ENCODE results near the gene WDR1.

WDR1 gene

DNA sequence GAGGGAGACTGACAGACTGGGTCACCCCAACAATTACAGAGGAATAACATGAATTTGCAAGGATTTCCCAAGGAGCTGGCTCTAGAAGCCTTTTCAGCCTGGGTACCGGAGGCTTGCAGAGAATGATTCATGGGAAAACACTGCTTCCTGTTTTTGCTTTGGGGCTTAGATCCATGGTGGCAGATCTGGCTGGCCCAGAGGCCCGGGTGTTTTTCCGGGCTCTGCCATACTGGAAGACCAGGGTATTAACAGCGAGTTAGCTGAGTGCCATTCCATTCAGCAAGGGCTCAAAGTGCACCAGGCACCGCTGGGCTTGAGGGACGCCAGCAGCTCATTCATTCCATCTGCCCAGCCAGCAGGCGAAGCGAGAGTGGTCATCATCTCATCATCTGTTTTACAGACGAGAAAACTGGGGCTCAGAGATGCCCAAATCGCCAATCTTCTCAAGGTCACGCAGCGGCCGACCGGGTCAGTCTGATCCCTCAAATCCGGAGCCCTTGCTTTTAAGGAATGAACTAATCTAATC, 1.3 kb downstream of the WDR1 start:
- no peak for DNase-seq (ENCODE audit: low read depth in 1 of 2, low spot score in 1 of 2)

DNA sequence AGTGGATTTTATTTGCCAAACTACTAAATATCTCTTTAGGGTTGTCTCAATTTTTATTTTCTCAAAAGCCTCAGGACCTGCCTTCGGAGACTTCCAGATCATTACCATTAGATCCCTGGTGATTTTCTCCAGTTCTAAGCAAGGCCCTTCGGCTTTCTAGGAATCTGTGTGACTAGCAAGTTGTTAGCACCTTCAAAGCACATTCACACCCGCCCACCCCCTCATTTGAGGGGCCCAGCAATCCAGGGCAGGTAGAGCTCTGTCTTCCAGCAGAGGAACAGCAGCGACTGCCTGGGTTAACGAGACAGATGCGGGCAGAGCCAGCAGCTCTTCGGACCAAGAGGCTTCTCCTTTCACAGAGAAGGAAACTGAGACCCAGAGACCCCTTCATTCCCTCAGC, 2.0 kb downstream of the WDR1 start:
- DNase-seq (ENCODE audit: low read depth in 1 of 2, low spot score in 1 of 2), result no peak

DNA sequence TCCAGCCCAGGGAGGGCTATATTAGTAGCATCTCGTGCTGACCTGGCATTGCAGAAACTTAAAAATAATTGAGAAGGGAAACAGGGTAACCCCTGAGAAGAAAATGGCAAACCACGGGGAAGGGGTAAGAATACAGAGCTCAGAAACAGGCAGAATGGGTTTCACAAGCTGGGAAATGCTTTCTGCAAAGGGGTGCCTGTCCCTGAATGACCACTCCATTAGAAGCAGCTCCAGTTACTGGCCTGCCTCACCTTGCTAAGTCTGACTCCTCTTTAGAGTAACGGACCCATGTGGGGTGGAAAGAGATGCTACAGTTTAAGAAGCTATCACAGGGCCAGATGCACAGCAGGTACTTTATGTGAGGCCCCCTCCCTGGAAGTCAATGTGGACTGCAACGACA, 2.5 kb downstream of the WDR1 start:
- no peak for DNase-seq (ENCODE audit: low read depth in 1 of 2, low spot score in 1 of 2)

DNA sequence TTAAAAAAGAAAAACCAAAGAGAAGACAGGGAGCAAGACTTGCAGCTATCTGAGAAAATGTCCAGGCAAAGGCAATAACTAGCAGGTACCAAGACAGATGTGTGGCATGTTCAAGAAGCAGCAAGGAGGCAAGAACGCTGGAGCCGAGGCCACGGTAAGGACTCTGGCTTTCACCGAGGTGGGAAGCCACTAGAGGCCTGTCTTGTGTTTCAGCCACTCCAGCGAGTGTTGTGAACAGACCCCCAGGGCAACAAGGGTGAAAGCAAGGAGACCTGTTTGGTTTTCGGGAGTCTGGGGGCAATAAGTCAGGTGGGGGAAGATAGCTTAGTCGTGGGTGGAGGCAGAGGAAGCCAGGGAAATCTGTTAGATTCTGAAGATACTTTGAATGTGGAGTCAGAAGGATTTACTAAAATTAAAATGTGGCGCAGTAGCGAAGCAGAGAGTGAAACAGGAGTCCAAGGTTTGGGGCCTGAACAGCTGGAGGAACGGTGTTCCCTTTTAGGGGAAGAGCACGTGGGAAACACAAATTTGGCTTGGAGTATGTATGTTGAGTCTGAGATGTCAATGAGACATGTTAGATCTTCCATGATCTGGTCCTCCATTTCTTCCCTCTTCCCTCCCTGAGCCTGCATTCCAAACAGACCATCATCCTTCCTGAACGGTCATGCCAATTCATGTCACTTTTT, 3.1 kb downstream of the WDR1 start:
- no peak for DNase-seq (ENCODE audit: low read depth in 1 of 2, low spot score in 1 of 2)

DNA sequence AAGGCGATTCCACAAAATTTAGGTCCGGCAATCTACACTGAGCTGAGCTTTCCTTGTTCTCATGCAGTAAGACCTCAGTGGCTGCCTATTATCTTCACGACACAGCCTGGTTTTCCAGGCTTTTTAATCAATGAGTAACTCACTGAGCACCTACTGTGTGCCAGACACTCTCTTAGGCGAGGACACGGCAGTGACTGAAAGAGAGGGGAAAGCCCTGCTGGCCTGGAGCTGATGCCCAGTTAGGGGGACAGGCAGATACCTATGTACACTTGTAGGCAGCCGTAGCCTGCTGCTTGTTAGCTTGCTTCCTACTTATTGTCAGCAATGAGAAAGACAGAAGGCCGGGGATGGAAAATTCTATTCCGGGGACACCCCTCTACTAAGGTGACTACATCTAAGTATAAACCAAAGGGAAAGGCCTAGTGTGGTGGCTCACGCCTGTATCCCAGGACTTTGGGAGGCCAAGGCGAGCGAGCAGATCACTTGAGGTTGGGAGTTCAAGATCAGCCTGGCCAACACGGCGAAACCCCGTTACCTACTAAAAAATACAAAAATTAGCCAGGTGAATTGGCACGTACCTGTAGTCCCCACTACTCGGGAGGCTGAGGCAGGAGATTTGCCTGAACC, 3.8 kb downstream of the WDR1 start:
- no peak for DNase-seq (ENCODE audit: low read depth in 1 of 2, low spot score in 1 of 2)

DNA sequence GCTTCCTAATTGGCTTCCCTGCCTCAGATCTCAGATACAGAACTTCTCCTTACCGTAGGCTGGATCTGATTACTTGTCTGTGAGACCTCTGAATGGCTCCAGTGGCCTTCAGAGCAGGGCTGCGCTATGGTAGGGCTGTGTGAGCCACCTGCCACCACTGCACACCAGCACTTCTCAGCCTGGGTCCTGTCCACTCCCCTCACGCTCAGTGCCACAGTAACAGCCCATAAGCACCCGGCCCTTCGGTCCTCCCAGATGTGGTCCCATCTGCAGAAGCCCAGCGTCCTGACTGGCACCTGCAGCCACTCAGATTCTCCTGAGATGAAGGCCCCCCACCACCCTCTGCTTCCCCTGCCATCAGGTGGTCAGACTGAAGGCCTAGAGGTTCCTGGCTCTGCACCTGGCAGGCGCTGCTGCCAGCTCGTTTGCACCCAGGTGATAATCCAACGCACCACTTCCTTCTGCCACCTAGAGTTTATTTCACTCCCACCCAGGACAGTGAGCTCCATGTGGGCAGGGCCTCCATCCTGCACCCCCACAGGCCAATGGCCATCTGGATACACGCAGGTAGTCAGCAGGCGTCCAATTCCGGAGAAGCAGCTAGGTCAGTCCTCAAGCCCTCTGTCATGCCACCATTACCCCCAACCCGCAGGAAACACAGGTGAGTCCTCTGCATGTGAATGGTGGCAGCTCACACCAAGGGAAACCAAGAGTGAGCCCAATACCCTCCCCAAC, 5.4 kb downstream of the WDR1 start:
- DNase-seq (ENCODE audit: low read depth in 1 of 2, low spot score in 1 of 2), result no peak

DNA sequence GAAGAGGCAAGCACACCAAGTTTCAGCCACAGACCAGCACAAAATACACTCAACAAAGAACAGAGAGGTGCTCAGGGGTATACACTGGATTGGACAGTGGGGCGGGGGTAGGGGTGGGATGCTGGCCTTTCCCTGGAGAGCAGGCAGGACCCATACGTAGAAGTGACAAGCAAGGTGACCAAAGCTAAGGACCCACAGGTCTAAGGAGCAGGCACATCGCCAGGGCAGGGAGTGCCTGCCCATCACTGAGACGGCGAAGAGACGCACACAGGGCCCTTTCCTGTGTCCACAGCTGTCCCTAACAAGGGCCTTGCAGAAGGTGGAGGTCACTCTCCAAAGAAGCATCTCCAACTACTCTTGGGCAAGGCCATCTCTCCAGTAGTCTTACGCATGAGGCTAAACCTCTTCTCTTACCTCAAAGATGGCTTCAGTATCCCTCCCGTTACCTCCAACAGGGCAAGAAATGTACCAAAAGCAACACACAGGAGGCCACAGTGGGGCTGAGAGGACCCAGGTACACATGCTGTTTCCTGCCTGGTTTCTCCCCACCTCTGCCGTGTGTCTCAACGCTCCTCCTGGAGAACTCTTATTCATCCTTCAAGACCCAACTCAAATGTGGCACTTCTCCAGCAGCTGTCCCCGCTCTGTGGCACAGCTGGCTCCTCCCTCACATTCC, 6.5 kb downstream of the WDR1 start:
- DNase-seq (ENCODE audit: low read depth in 1 of 2, low spot score in 1 of 2), result no peak

DNA sequence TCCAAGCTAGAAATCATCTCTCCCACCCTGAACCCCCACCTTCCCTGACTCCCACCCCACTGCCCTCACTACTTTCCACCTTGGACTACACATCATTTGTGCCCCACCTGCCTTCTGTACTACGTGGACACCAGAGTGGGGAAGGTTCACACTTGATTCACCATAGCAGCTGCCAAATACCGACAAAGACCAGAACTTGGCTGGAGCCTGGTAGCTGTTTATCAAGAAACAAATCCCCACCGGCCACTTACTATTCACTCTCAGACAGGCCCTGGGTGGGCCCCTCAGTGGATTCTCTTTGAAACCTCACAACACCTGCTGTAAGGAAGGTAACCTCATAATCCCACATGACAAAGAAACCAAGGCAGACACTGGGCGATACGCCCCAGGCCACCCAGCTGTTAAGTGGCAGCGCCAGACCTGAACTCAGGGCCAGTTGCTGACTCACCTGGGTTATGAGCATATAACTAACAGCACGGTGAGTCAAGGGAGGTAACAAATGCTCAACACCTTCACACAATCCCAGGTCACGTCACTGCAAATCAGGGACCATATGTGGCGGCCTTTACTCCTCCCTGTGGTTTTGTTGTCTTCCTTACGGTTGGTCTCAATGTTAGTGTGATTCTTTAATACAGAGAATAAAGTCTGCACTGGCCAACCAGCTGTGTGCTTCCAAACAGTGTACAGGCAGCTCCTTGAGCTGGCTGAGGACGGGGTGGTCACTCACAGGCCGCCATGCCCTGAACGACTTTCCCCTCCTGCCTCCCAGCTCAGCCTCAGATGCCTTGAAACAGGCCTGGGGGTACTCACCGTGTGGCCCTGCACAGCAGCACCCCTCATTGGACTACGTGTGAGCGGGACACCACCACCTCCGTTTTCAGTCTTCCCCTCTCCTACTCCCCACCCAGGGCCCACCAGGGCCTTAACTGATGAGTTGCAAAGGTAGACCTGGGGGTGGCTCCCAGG, 7.5 kb downstream of the WDR1 start:
- no peak for DNase-seq (ENCODE audit: low read depth in 1 of 2, low spot score in 1 of 2)

DNA sequence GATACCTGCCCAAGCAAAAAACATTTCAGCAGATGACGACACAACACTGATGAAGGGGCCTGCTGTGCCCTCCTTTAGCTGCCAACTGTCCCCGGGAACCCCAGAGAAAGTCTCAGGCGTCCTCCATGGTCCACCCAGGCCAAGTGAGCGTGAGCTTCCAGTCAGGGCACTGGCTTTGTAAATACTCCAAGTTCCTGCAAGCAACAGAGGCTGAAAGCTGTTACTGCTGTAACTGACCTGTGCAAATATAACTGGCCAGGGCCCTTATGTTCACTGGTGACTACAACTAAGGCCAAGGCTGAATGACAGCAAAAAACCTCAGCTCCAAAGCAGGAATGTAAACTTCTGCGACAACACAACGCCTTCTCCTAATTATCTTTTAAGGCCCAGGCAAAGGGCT, 8.2 kb downstream of the WDR1 start:
- no peak for DNase-seq (ENCODE audit: low read depth in 1 of 2, low spot score in 1 of 2)

DNA sequence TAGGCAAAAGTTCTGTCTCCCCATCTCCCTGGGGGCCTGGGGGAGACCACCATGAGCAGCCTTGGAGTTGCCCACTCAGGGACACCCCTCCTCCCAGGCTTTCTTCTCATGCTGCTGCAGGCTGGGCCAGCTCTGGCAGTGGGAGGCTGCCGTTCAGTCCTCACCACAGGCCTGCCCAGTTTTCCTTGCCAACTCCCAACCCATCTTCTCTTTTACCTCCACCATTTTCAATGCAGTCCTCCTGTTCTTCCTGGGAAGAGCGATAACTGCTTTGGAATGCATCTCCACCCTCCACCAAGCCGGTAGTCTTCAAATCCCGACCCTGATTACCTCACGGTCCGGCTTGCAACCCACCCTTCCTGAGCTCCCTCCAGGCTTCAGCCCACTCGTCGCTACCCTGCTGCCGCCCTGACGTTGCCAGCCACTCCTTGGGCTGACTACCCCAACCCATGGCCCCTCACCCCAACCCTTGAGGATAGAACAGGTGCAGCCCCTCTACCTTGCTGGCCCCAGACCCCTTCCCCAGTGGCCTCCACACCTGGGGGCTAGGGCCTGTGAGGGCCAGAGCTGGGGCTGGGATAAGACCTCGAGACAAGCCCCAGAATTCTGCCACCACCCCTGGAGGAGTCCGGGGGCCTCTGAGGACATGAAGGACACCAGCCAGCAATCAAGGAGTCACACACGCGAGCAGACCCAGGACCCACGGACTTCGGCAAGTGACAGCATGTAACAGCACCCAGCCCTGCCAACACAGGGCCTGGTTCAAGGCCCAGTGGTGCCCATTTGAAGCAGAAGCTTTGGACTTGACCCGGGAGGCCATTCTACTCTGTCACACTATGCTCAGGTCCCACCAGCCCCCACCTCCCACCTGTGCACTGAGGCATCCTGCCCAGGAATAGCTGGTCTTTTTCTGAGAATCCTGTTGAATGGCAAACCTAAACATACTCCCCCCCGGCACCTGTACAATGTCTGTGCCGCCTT, 9.2 kb downstream of the WDR1 start:
- DNase-seq (ENCODE audit: low read depth in 1 of 2, low spot score in 1 of 2), result no peak

DNA sequence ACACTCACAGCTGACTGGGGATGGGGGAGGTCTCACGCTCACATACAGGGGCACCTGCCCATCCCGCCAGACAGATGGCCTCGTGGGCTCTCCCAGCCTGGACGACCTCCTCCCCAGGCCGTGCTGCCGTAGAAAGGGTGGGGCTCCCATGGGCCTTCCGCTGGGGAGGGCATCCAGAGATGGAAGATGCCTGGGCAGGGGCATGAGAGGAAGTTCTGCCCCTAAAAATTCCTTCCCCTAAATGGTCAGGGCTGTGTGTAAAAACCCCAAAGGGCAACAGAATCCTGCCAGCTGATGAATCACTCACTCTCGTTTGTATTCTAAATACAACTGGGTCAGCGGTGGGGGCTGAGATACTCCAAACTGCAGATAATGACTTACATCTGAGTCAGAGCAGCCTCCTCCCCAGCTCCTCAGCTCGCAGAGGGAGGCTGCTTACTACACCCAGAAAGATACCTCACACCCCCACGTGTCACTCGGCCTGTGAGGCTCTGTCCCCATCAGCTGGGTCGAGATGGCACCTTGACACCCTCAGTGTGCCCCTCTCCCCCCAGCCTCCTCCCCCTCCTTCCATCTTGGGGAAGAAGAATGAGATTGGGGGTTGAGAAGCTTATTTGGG, 10.1 kb downstream of the WDR1 start:
- peak; percentile 49 to 56 for DNase-seq (ENCODE audit: low read depth in 1 of 2, low spot score in 1 of 2)

DNA sequence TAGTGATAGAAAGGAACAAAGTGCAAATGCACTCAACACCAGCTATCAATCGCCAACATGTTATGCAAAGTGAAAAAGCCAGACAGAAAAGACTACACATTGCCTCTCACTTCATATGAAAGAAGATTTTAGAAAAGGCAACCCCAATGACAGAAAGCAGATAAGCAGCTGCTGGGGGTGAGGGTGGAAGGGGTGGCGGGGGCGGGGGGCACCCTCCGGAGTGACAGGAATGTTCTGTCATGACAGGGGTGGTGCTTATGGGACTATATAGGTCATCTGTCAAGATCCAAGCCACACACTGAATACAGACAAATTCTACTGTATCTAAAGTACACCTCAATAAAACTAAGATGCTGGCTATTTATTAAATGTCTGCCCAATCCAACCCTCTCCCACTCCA, 10.7 kb downstream of the WDR1 start:
- DNase-seq (ENCODE audit: low read depth in 1 of 2, low spot score in 1 of 2), result no peak

DNA sequence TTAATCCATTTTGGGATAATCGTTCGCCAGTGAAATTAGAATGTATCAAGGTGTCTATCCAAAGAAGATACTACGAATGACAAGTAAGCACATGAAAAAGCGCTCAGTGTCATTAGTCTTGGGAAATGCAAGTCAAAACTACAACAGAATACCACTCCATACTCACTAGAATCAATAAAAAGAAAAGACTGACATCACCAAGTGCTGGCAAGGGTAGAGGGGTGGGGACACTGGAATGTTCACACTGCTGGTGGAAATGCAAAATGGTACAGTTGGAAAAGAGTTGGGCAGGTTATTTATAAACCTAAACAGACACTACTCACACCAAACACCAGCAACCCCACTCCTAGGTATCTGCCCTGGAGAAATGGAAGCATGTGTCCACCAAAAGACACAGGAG, 11.2 kb downstream of the WDR1 start:
- DNase-seq (ENCODE audit: low read depth in 1 of 2, low spot score in 1 of 2), result no peak

DNA sequence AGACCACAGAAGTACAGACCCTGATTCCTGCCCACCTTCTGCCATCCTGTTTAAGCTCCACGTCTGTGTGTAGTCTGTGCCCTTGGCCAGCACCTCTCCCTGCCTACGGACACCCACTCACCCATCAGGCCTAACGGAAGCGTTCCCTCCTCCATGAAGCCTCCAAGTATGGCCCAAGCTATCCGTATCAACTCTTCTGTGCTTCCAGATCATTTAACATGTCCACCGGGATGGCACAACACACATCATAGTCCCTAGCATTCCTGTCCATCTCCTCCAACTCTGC, 11.7 kb downstream of the WDR1 start:
- no peak for DNase-seq (ENCODE audit: low read depth in 1 of 2, low spot score in 1 of 2)

DNA sequence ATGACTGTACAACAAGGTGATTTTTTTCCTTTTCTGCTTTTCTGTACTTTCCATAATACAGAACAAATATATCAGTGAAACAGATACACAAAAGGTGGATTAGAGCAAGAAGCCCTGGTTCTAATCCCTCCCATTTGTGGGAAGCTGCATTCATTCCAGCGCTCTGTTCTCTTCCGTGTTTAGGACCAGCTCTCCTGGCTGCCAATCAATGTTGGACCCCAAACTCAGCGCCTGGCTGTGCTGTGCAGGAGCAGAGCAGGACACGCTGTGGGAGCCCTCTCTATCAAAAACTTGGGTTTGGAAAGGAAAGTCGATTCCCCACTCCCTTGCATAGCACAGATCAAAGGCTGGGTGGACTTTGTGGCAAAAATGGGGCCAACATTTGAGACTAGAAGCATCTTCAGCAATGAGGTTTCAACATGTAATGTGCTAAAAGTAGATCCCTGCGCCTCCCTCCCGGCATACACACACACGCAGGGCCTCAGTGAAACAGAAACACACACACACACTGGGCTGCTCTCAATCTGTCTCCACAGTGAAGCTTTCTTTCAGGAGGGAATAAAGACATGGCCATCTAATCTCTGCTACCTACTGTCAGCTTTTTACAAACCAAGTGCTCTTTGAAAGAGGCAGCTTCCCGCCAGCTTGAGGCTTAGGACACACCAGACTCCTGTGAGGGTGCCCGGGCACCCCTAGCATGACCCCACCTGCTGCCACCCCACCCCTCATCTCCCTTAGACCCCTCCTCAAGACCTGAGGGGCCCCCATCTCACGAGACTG, 12.2 kb downstream of the WDR1 start:
- DNase-seq (ENCODE audit: low read depth in 1 of 2, low spot score in 1 of 2), result no peak

DNA sequence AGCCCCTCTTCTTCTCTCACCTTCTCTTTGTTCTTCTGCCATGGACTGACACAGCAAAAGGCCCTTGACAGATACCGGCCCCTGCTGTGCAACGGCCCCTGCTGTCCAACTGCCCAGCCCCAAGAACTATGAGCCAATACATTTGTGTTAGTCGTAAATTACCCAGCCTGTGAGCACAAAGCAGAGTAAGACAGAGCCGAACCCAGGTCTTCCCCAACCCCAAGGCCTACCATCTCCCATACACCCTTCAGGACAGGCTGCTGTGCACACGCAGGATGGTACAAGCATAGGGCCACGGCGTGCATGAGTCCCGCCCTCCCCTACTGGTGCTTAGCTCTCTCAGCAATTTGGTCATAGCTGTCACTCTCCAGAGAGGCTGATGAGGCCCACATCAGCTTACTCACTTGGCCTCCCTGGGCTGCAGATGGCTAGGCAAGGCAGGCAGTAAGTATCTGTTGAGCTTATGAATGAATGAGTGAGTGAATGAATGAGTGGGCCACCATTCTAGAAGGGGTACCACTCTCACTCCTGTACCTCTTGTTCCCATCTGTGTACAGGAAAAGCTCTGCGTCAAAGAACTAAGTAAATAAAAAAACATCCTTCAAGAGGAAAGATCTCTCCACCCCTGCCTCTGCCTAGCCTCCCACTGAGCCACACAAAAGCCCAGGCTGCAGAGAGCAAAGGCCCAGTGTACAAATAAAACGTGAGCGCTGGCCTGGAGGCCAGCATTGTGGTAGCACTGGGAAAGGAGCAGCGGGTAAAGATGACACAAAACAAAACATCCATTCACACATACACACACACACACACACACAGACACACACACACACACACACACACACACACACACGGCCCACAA, 13.9 kb downstream of the WDR1 start:
- DNase-seq (ENCODE audit: low read depth in 1 of 2, low spot score in 1 of 2), result no peak

DNA sequence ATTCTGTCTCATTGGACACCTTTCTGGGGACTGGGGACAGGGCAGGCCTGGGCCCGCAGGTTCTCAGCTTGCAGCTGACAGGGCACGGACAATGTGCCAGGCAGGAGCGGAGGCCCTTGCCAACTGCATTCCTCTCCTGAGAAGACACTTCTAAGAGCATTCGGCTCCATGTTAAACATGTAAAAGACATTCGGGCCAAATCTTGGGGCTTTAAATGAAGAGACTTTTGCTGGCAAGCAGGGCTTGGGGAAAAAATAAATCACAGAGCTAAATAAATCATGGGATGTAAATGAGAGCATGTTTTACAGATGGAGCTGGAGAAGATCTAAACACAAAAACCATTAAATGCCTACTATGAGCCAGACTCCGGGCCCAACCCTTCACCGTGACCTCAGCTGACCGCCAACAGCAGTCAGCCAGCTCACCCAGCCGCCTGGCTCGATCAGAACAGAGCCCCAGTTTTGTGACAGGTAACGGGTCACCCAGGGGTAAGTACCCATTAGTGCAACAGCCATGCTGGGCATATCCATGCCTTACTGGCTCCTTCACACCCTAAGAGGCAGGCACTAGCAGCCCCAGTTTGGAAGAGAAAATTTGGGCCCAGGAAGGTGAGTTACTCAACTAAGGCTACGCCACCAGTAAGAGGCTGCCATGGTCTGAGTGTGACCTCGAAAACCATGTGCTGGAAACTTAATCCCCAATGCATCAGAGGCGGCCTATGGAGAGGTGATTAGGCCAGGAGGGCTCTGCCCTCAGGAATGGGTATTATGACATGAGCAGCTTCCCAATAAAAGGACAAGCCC, 14.7 kb downstream of the WDR1 start:
- DNase-seq (ENCODE audit: low read depth in 1 of 2, low spot score in 1 of 2), result no peak

Measured in stimulated activated CD4-positive, alpha-beta T cell treated with anti-CD3 and anti-CD28 coated beads, Interleukin-15, amount 100 ng/mL, for 1 hour (primary cell).